ENCODE results near the gene CECR2. TPM values are rescaled to one million over a fixed set of nuclear protein-coding genes. Genes with fewer than 3 reads are reported as not detected.
"Not testable (repeated sequence)": the region's sequence is repeated elsewhere in the genome, so short reads cannot be mapped to it uniquely, and the experiment has no call there.

CECR2 gene
- total RNA-seq, 1 donor from 2014 or later = 0.24 TPM

GRCh38 chr22:17418890-17419324 lies 49.6 kb downstream of the CECR2 start:
- Mint-ChIP-seq H3K27ac (ENCODE audit: unreplicated experiment) (no peak overlapping the region), H3K4me3 (ENCODE audit: unreplicated experiment) (no peak overlapping the region), H3K4me1 (ENCODE audit: unreplicated experiment) (no peaks in the 10 kb centered on the region), H3K36me3 (ENCODE audit: unreplicated experiment) (no peaks in the 10 kb centered on the region), H3K9me3 (ENCODE audit: unreplicated experiment) (no peaks in the 10 kb centered on the region), H3K27me3 (ENCODE audit: unreplicated experiment) (no peaks in the 10 kb centered on the region)
- no peak for DNase-seq (ENCODE audit: extremely low spot score, unreplicated experiment)
- no peak for TF ChIP-seq CTCF (IDR thresholded peaks at IDR 0.05)

- H3K4me3 Mint-ChIP-seq (ENCODE audit: unreplicated experiment) = no peak overlapping the region
- no peaks in the 10 kb centered on the region for H3K36me3 Mint-ChIP-seq (ENCODE audit: unreplicated experiment)
- no peaks in the 10 kb centered on the region for H3K4me1 Mint-ChIP-seq (ENCODE audit: unreplicated experiment)
- no peaks in the 10 kb centered on the region for H3K27me3 Mint-ChIP-seq (ENCODE audit: unreplicated experiment)
- no peak for TF ChIP-seq CTCF (IDR thresholded peaks at IDR 0.05)
- no peak overlapping the region for H3K27ac Mint-ChIP-seq (ENCODE audit: unreplicated experiment)
- no peak for DNase-seq (ENCODE audit: extremely low spot score, unreplicated experiment)
- H3K9me3 Mint-ChIP-seq (ENCODE audit: unreplicated experiment) = no peaks in the 10 kb centered on the region
Observed at GRCh38 chr22:17419348-17419747, 50.1 kb downstream of the CECR2 start.

GRCh38 chr22:17422736-17423343 lies 53.6 kb downstream of the CECR2 start:
- TF ChIP-seq CTCF (IDR thresholded peaks at IDR 0.05) = no peak
- DNase-seq (ENCODE audit: extremely low spot score, unreplicated experiment) = no peak
- H3K27ac Mint-ChIP-seq (ENCODE audit: unreplicated experiment) = no peak overlapping the region

GRCh38 chr22:17423616-17424015 lies 54.4 kb downstream of the CECR2 start:
- Mint-ChIP-seq H3K36me3 (ENCODE audit: unreplicated experiment) (no peaks in the 10 kb centered on the region), H3K4me1 (ENCODE audit: unreplicated experiment) (no peaks in the 10 kb centered on the region), H3K4me3 (ENCODE audit: unreplicated experiment) (no peak overlapping the region), H3K27me3 (ENCODE audit: unreplicated experiment) (no peaks in the 10 kb centered on the region), H3K9me3 (ENCODE audit: unreplicated experiment) (no peaks in the 10 kb centered on the region), H3K27ac (ENCODE audit: unreplicated experiment) (no peak overlapping the region)
- DNase-seq (ENCODE audit: extremely low spot score, unreplicated experiment) = no peak
- no peak for TF ChIP-seq CTCF (IDR thresholded peaks at IDR 0.05)

More at GRCh38 chr22:17422736-17423343, 53.6 kb downstream of the CECR2 start:
- Mint-ChIP-seq H3K4me1 (ENCODE audit: unreplicated experiment) (no peaks in the 10 kb centered on the region), H3K9me3 (ENCODE audit: unreplicated experiment) (no peaks in the 10 kb centered on the region), H3K27me3 (ENCODE audit: unreplicated experiment) (no peaks in the 10 kb centered on the region), H3K4me3 (ENCODE audit: unreplicated experiment) (no peak overlapping the region), H3K36me3 (ENCODE audit: unreplicated experiment) (no peaks in the 10 kb centered on the region)

- not testable (repeated sequence) for H3K4me3 Mint-ChIP-seq (ENCODE audit: unreplicated experiment); H3K27me3 Mint-ChIP-seq (ENCODE audit: unreplicated experiment); H3K36me3 Mint-ChIP-seq (ENCODE audit: unreplicated experiment); H3K4me1 Mint-ChIP-seq (ENCODE audit: unreplicated experiment); DNase-seq (ENCODE audit: extremely low spot score, unreplicated experiment); H3K9me3 Mint-ChIP-seq (ENCODE audit: unreplicated experiment); H3K27ac Mint-ChIP-seq (ENCODE audit: unreplicated experiment)
Observed at GRCh38 chr22:17427528-17427927, 58.3 kb downstream of the CECR2 start.

GRCh38 chr22:17429516-17429915 lies 60.3 kb downstream of the CECR2 start:
- H3K36me3 Mint-ChIP-seq (ENCODE audit: unreplicated experiment) = no peaks in the 10 kb centered on the region
- no peak overlapping the region for H3K4me3 Mint-ChIP-seq (ENCODE audit: unreplicated experiment)
- no peaks in the 10 kb centered on the region for H3K4me1 Mint-ChIP-seq (ENCODE audit: unreplicated experiment)
- H3K27me3 Mint-ChIP-seq (ENCODE audit: unreplicated experiment) = no peaks in the 10 kb centered on the region
- no peak overlapping the region for H3K27ac Mint-ChIP-seq (ENCODE audit: unreplicated experiment)
- no peaks in the 10 kb centered on the region for H3K9me3 Mint-ChIP-seq (ENCODE audit: unreplicated experiment)
- no peak for TF ChIP-seq CTCF (IDR thresholded peaks at IDR 0.05)
- DNase-seq (ENCODE audit: extremely low spot score, unreplicated experiment) = no peak
